ENCODE measurements around the gene PRAMEF12. TPM values are rescaled to one million over a fixed set of nuclear protein-coding genes. Genes with fewer than 3 reads are reported as not detected.

Gene PRAMEF12
- total RNA-seq, 3 donors from 2014 or later: not detected

Other genes starting within 250 kb of the PRAMEF12 start
- gene DHRS3, start 155.5 kb upstream of the PRAMEF12 start, total RNA-seq: 100 to 1,000 TPM; 109 to 151 (median 117) TPM
- gene AADACL4, start 129.7 kb upstream of the PRAMEF12 start, total RNA-seq: not detected
- gene AADACL3, start 57.6 kb upstream of the PRAMEF12 start, total RNA-seq: under 1 TPM in 1 of 3 donors, not detected in 2; under 0.01 TPM
- not detected for gene CFAP107, start 27.5 kb upstream of the PRAMEF12 start, total RNA-seq
- not detected for gene PRAMEF1, start 17.7 kb downstream of the PRAMEF12 start, total RNA-seq
- not detected for gene PRAMEF11, start 57.7 kb downstream of the PRAMEF12 start, total RNA-seq
- gene HNRNPCL1, start 75.0 kb downstream of the PRAMEF12 start, total RNA-seq: not detected
- not detected for gene PRAMEF2, start 83.3 kb downstream of the PRAMEF12 start, total RNA-seq
- gene PRAMEF4, start 112.5 kb downstream of the PRAMEF12 start, total RNA-seq: not detected
- gene PRAMEF10, start 124.5 kb downstream of the PRAMEF12 start, total RNA-seq: not detected
- gene PRAMEF7, start 142.9 kb downstream of the PRAMEF12 start, total RNA-seq: not detected
- not detected for gene PRAMEF6, start 173.8 kb downstream of the PRAMEF12 start, total RNA-seq